Ishikawa (cell line): ENCODE measurements around the gene SLC31A2.

Experiments
- CEBPB ChIP-seq: IDR thresholded peaks from 2 replicates; pipeline ENCODE4 v1.6.1; 2012
- CREB1 ChIP-seq: IDR thresholded peaks from 2 replicates; pipeline ENCODE4 v1.6.1; 2012; ENCODE audit warnings: low read depth
- EGR1 ChIP-seq: IDR thresholded peaks from 2 replicates; pipeline ENCODE4 v1.6.1; 2012
- EP300 ChIP-seq: IDR thresholded peaks from 2 replicates; pipeline ENCODE4 v1.6.1; 2012; ENCODE audit warnings: borderline replicate concordance
- FOXM1 ChIP-seq: IDR thresholded peaks from 2 replicates; pipeline ENCODE4 v1.6.1; 2012; ENCODE audit warnings: low read depth, borderline replicate concordance
- MAX ChIP-seq: IDR thresholded peaks from 2 replicates; pipeline ENCODE4 v1.6.1; 2012
- NFIC ChIP-seq: IDR thresholded peaks from 2 replicates; pipeline ENCODE4 v1.6.1; 2012
- RAD21 ChIP-seq: IDR thresholded peaks from 2 replicates; pipeline ENCODE4 v1.6.1; 2012; ENCODE audit warnings: low read depth
- REST ChIP-seq: IDR thresholded peaks from 2 replicates; pipeline ENCODE4 v1.6.1; 2012; ENCODE audit warnings: low read depth, mild to moderate bottlenecking
- TAF1 ChIP-seq: IDR thresholded peaks from 2 replicates; pipeline ENCODE4 v1.6.1; 2012; ENCODE audit warnings: low read depth, mild to moderate bottlenecking
- TCF12 ChIP-seq: IDR thresholded peaks from 2 replicates; pipeline ENCODE4 v1.6.1; 2012; ENCODE audit warnings: low read depth
- TEAD4 ChIP-seq: IDR thresholded peaks from 2 replicates; pipeline ENCODE4 v1.6.1; 2012
- USF1 ChIP-seq: IDR thresholded peaks from 2 replicates; pipeline ENCODE4 v1.6.1; 2012
- YY1 ChIP-seq: IDR thresholded peaks from 2 replicates; pipeline ENCODE4 v1.6.1; 2012; ENCODE audit warnings: low read depth
- ZBTB7A ChIP-seq: IDR thresholded peaks from 2 replicates; pipeline ENCODE4 v1.6.1; 2012; ENCODE audit warnings: low read depth

The SLC31A2 gene

GRCh38 chr9:113183956-113184488 is 33.2 kb downstream of the SLC31A2 start:
- TF ChIP-seq TEAD4 = no peak
- TF ChIP-seq USF1 = no peak
- no peak for TF ChIP-seq TCF12
- TF ChIP-seq CEBPB = no peak
- no peak for TF ChIP-seq YY1
- TF ChIP-seq ZBTB7A = no peak
- TF ChIP-seq RAD21 = no peak
- no peak for TF ChIP-seq FOXM1
- no peak for TF ChIP-seq NFIC
- TF ChIP-seq EP300 = no peak
- no peak for TF ChIP-seq TAF1
- TF ChIP-seq REST = no peak
- TF ChIP-seq MAX = no peak
- TF ChIP-seq EGR1 = no peak
- no peak for TF ChIP-seq CREB1

- TF ChIP-seq USF1 = no peak
- TF ChIP-seq CREB1 = no peak
- TF ChIP-seq NFIC = no peak
- no peak for TF ChIP-seq TAF1
- TF ChIP-seq FOXM1 = no peak
- TF ChIP-seq TEAD4 = no peak
- no peak for TF ChIP-seq CEBPB
- no peak for TF ChIP-seq EP300
- TF ChIP-seq MAX = no peak
- TF ChIP-seq EGR1 = no peak
- no peak for TF ChIP-seq YY1
- TF ChIP-seq ZBTB7A = no peak
- TF ChIP-seq TCF12 = no peak
Observed at GRCh38 chr9:113184539-113184938, 33.7 kb downstream of the SLC31A2 start.

- TF ChIP-seq REST (no peak), ZBTB7A (no peak), USF1 (no peak), CEBPB (no peak), MAX (no peak), EGR1 (no peak), TAF1 (no peak), YY1 (no peak)
Observed at GRCh38 chr9:113185271-113185670, 34.5 kb downstream of the SLC31A2 start.

- TF ChIP-seq YY1 (no peak), CEBPB (no peak), RAD21 (no peak), EP300 (no peak), CREB1 (no peak), NFIC (no peak), FOXM1 (no peak), MAX (no peak), USF1 (no peak), TAF1 (no peak), EGR1 (no peak), ZBTB7A (no peak), REST (no peak), TCF12 (no peak), TEAD4 (no peak)
Observed at GRCh38 chr9:113186137-113186755, 35.4 kb downstream of the SLC31A2 start.
